SH-SY5Y (cell line): Measurements from ENCODE around the gene DPYSL4.

Source experiments
- GATA2 ChIP-seq: IDR thresholded peaks from 2 replicates; pipeline ENCODE4 v1.6.1; 2011; ENCODE audit warnings: mild to moderate bottlenecking, low read depth, low read length
- GATA3 ChIP-seq: IDR thresholded peaks from 2 replicates; pipeline ENCODE4 v1.6.1; 2011; ENCODE audit warnings: low read depth, mild to moderate bottlenecking, low read length, moderate library complexity

- TF ChIP-seq GATA2 (no peak), GATA3 (no peak)
Measured at GRCh38 chr10:132207536-132208461, 21.1 kb downstream of the DPYSL4 start.
